ENCODE data around the gene CCDC146. TPM values are rescaled to one million over a fixed set of nuclear protein-coding genes. Genes with fewer than 3 reads are reported as not detected.

CCDC146 gene
- total and polyA plus RNA-seq, 2 of the 13 experiments (the other 11 are each of a cell fraction or from before 2014, with no cell fraction given), result 2.4 to 4.1 TPM

DNA sequence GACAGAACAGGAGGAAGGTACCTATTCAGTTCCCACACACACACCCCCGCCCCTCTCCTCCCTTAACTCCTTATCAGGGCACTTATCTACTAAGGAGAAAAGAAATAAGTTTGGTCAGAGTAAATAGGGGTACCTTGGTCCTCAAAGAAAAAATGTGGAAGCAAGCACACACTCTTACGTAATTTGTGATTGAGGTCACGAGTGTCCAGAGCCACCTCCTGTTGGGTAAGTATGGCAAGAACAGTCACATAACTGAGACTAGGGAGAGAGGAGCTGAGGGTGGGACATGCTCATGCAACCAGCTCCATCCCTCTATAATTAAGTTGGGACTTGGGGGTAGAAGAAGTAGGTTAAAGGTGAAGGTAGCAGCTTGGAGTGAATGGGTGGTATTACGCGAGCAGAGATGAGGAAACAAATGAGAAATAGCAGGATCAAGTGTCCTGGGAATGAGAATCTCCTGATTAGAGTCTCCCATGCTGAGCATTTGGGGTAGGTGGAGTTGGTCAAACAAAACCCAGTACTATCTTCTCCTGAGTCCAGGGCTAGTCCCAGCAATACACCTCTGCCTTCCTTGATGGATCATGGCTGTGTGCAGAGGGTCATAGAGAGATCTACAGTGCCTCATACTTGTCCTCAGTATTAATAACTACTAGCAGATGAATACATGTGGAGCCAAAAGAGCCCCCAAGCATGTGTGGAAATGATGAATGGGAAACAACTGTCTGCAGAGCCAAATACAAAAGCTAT is 216.6 kb downstream of the CCDC146 start:
- BruUV-seq (replicated peaks), result no TSS peak
- Histone ChIP-seq H3K4me1 (ENCODE audit: insufficient read depth, low read length) (peaks cover 12% of the 10 kb centered on the region), H3K4me3 (replicated peaks in 1 of 3; ENCODE audit: insufficient read depth in 1 of 3, low read depth in 2 of 3, low read length in 3 of 3) (no peak overlapping the region), H3K27ac (ENCODE audit: extremely low read length, insufficient read depth, low read length) (no peak overlapping the region), H3K36me3 (replicated peaks in 1 of 2; ENCODE audit: control insufficient read depth in 1 of 2, insufficient read depth in 2 of 2, low read length in 2 of 2) (0 out of 5 replicates have a peak, but pooled peaks cover 0 to 3% of the 10 kb centered on the region in 2 experiments), H4K20me1 (ENCODE audit: insufficient read depth, low read length) (no peaks in the 10 kb centered on the region), H3K9ac (ENCODE audit: insufficient read depth, low read depth, low read length) (no peak overlapping the region), H3K79me2 (ENCODE audit: insufficient read depth, low read length) (no peaks in the 10 kb centered on the region), H3K27me3 (ENCODE audit: control insufficient read depth in 1 of 2, insufficient read depth in 2 of 2, low read length in 2 of 2) (no peaks in the 10 kb centered on the region), H3K9me3 (ENCODE audit: low read length) (no peaks in the 10 kb centered on the region), H2AFZ (ENCODE audit: low read length) (no peak overlapping the region), H3K4me2 (ENCODE audit: low read depth, low read length) (no peak overlapping the region)
- ATAC-seq (peak; percentile 52), DNase-seq (ENCODE audit: low spot score) (peak; percentile 35), FAIRE-seq (no peak)
- 77% methylated on average over 5 of the region's 5 CpGs for WGBS (ENCODE audit: low lambda C conversion rate)
- TF ChIP-seq NPAS2 (CRISPR knock-in tag; IDR thresholded peaks at IDR 0.05; ENCODE audit: borderline replicate concordance) (no peak), CEBPB (IDR thresholded peaks at IDR 0.05; ENCODE audit: borderline replicate concordance, low read depth, low read length) (peak; percentile 58), GATAD2A (CRISPR knock-in tag; IDR thresholded peaks at IDR 0.05) (0 out of 2 replicates have a peak, but pooled peaks have one; percentile 17), ZNF569 (CRISPR knock-in tag; IDR thresholded peaks at IDR 0.05; ENCODE audit: borderline replicate concordance) (no peak), ZNF75D (CRISPR knock-in tag; IDR thresholded peaks at IDR 0.05; ENCODE audit: borderline replicate concordance) (no peak), HNF4A (CRISPR knock-in tag; IDR thresholded peaks at IDR 0.05) (peak; percentile 8; the same call in 1 of the 2 replicates), NR2C2 (CRISPR knock-in tag; IDR thresholded peaks at IDR 0.05; ENCODE audit: borderline replicate concordance) (peak; percentile 34; the same call in 1 of the 2 replicates), PPARG (CRISPR knock-in tag; conservative IDR thresholded peaks at IDR 0.05) (peak; percentile 47; the same call in 1 of the 2 replicates), RXRB (CRISPR knock-in tag; IDR thresholded peaks at IDR 0.05; ENCODE audit: borderline replicate concordance) (peak; percentile 69), ZMYM4 (CRISPR knock-in tag; IDR thresholded peaks at IDR 0.05) (0 out of 2 replicates have a peak, but pooled peaks have one; percentile 15), ZFP36L2 (CRISPR knock-in tag; IDR thresholded peaks at IDR 0.05) (no peak), ZNF749 (CRISPR knock-in tag; IDR thresholded peaks at IDR 0.05; ENCODE audit: borderline replicate concordance) (0 out of 2 replicates have a peak, but pooled peaks have one; percentile 33), ZNF501 (CRISPR knock-in tag; IDR thresholded peaks at IDR 0.05) (no peak), CEBPG (CRISPR knock-in tag; IDR thresholded peaks at IDR 0.05) (peak; percentile 64), NFIC (IDR thresholded peaks at IDR 0.05; ENCODE audit: low read length) (no peak)
- in situ Hi-C loops (cut with HindIII; ENCODE audit: extremely low pct_ligation_motif_present, low pct_unique_long_range_greater_than_20kb) (no loop called here), intact Hi-C loops (cut with micrococcal nuclease; ENCODE audit: unreplicated experiment) (no loop called here)
- POLR2A ChIA-PET, result no interaction called here
- CTCF ChIA-PET (ENCODE audit: low intra/inter-chr PET ratio, low total read pairs), result no interaction called here
